ENCODE data around the gene KTI12.
"Not testable (repeated sequence)": the region's sequence is repeated elsewhere in the genome, so short reads cannot be mapped to it uniquely, and the experiment has no call there.

Gene KTI12

GRCh38 chr1:52037909-52038308 lies 4.3 kb upstream of the KTI12 start:
- DNase-seq: no peak

- DNase-seq: no peak
Observed at GRCh38 chr1:52037402-52037814, 3.8 kb upstream of the KTI12 start.

DNA sequence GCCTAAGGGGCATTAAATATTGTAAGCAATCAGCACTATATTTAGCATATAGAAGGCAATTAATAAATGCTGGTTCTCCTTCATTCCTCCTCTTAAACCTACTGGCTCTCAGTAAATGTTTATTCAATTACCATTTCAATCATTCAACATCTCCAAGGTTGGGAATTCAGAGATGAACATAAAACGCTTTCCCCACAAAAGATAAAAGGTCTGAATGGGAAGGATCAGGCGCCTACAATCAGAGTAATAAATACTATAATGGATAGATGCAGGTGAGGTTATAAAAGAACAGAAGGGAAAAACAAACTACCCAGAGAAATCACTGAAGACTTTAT lies 407 bp upstream of the KTI12 start:
- DNase-seq: no peak

DNA sequence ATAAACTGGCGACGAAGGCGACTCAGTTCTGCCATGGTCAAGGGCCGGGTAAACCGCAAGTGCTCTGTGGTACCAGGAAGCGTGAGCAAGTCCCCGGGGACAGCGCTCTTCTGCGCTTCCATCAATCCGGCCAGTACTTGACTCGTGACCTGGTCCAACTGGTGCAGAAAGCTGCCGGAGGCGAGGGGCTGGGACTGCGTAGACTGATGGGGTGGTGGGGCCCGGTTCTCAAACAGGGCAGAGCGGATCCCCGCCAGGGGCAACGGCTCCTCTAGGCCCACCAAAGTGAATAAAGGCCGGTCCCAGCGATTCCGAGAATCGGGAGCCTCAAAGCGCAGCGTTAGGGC lies 852 bp downstream of the KTI12 start:
- no peak for DNase-seq

- DNase-seq: no peak
Observed at GRCh38 chr1:52032124-52032784, 1.4 kb downstream of the KTI12 start.

DNA sequence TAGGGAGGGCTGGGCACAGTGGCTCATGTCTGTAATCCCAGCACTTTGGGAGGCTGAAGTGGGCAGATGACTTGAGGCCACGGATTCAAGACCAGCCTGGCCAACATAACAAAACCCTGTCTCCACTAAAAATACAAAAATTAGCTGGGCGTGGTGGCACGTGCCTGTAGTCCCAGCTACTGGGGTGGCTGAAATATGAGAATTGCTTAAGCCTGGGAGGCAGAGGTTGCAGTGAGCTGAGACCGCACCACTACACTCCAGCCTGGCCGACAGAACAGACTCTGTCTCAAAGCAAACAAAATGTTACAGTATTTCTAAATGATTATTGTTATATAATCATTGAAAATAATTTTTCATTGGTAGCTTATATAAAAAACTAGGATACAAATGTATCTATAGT lies 4.8 kb downstream of the KTI12 start:
- DNase-seq: not testable (repeated sequence)

- DNase-seq: no peak
Observed at GRCh38 chr1:52028328-52028727, 5.3 kb downstream of the KTI12 start.

GRCh38 chr1:52026278-52026677 lies 7.3 kb downstream of the KTI12 start:
- DNase-seq: no peak

DNA sequence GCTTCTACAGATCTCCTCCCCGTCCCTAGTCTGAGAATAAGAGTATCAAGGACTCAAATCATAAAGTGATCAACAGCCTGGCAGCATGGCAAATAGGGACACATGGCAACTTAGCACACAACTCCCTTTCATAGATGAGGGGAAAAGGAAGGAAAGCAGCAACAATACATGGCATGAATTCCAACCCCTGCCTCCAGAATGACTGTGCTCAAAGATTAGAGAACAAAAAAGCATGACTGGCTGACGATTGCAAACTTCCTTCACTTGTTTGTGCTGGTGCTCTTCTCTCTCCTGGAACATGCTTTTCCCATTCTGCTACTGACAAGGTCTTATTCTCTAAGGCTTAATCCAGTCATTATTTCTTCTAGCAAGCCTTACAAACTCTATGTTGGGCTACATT lies 11.5 kb downstream of the KTI12 start:
- no peak for DNase-seq

DNA sequence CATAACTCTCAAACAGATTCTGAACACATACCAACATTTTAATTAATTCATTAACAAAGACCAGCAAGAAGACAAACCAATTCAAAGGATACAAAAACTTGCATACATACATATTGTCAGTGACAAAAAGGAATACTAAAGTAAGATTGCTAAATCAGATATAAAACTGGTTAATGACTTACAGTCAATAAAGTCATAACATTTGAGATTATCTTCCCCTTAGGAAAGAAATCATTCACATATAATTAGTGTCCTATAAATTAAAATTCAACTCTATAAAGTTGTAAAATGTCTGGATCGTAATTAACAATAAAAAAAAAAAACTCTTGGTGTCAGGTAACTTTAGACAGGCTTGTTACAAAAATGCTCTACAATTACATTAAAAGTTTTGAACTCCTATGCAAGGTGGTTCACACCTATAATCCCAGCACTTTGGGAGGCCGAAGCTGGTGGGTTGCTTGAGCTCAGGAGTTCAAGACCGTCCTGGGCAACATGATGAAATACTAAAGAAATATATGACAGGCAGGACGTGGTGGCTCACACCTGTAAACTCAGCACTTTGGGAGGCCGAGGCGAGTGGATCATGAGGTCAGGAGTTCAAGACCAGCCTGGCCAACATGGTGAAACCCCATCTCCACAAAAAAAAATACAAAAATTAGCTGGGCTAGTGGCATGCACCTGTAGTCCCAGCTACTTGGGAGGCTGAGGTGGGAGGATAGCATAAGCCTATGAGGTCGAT lies 25.4 kb downstream of the KTI12 start:
- DNase-seq: no peak

DNA sequence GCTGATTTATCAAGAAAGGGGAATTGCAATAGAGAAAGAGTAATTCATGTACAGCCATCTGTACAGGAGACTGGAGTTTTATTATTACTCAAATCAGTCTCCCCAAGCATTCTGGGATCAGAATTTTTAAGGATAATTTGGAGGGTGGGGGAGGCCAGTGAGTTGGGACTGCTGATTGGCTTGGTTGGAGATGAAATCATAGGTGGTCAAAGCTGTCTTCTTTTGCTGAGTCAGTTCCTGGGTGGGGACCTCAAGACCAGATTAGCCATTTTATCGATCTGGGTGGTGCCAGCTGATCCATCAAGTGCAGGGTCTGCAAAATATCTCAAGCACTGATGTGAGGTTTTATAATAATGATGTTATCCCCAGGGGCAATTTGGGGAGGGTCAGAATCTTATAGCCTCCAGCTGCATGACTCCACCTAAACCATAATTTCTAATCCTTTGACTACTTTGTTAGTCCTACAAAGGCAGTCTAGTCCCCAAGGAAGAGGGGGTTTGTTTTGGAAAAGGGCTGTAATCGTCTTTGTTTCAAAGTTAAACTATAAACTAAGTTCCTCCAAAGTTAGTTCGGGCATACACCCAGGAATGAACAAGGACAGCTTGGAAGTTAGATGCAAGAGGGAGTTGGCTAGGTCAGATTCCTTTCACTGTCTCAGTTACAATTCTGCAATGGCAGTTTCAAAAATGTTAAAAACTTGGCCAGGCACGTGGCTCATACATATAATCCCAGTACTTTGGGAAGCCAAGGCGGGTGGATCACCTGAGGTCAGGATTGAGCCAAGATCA lies 26.2 kb downstream of the KTI12 start:
- no peak for DNase-seq

DNA sequence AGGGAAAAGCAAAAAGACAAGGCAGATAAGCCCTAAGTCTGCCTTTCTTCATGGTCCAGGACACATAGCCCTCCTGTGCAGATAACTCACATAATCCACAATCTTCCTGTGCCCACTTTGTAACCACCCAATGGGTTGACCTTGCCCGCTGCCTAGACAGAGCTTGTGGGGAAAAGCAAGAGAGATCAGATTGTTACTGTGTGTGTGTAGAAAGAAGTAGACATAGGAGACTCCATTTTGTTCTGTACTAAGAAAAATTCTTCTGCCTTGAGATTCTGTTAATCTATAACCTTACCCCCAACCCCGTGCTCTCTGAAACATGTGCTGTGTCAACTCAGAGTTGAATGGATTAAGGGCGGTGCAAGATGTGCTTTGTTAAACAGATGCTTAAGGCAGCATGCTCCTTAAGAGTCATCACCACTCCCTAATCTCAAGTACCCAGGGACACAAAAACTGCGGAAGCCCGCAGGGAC lies 27.5 kb downstream of the KTI12 start:
- not testable (repeated sequence) for DNase-seq

DNA sequence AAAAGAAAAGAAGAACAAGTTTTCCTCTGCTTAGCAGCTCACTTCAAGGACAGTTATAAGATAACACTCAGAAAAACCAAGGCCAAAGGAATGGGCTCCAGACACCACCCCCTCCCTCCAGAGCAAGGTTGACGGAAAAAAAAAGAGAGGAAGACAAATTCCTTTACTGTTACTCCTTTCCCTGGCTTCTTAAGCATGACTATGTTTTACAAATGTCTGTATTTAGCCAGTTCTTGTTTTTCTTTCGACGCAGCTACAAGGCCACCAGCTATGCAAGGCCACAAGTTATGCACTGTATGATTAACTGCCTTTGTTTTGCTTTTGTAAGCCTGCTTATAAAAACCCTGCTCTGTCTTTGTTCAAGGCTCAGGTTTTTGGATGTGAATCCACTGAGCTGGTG lies 28.1 kb downstream of the KTI12 start:
- not testable (repeated sequence) for DNase-seq

GRCh38 chr1:52003877-52004276 lies 29.7 kb downstream of the KTI12 start:
- no peak for DNase-seq

DNA sequence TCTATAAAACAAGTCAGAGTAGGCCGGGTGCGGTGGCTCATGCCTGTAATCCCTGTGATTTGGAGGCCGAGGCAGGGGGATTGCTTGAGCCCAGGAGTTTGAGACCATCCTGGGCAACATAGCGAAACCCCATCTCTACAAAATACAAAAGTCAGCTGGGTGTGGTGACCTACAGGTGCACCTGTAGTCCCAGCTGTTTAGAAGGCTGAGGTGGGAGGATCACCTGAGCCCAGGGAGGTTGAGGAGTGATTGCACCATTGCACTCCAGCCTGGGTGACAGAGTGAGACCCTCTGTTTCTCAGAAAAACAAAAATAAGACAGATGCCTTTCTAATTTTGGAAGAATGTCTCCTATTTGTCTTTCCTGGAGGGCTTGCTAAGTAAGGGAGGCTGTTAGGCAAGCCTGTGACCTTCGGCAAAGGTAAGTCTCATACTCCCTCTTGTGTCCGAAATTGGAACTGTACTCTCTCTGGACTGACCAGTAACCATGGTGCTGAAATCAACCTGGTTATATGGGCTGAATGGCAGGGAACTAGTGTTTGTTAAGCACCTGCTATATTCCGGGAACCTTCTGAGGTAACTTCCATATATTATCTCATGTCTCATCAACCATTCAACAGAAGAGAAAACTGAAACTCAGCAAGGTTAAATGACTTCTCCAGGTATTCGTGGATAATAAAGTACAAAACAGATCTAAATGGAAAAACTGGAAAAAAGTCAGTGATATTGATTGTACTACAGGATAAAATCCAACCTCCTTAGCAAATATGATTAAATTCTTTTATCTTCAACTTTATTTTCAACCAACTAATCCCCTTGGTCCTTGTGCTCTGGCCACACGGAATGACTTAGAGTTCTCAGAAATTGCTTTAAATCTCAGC lies 31.3 kb downstream of the KTI12 start:
- DNase-seq: peak; percentile 12

- no peak for DNase-seq
Observed at GRCh38 chr1:51998701-51999100, 34.9 kb downstream of the KTI12 start.

- no peak for DNase-seq
Observed at GRCh38 chr1:51997974-51998382, 35.6 kb downstream of the KTI12 start.

GRCh38 chr1:51990478-51990965 lies 43.1 kb downstream of the KTI12 start, which contains the start of gene RAB3B:
Gene RAB3B (minus strand): TSS chr1:51990700. CDS start chr1:51977117, 13,583 bp downstream.
- peak; percentile 60 for DNase-seq

- no peak for DNase-seq
Observed at GRCh38 chr1:51989582-51990477, 43.8 kb downstream of the KTI12 start.

DNA sequence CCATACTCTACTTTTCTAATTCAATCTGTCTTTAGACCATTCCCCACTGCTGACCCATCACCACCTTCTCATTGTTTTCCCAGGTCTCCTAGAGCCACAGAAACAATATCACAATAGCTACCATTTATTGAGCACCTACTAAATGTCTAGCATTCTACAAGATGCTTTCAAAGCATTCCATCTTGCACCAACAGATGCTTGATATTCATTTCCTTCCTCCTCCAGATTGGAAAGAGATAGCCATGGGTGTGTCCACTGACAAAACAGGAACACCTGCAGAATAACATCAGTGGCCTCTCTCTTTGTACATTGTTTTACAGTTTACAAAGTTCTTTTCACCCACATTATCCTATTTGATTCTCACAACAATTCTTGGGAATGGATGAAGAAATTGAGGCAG lies 45.4 kb downstream of the KTI12 start:
- no peak for DNase-seq

GRCh38 chr1:51986718-51987117 lies 46.9 kb downstream of the KTI12 start:
- no peak for DNase-seq
